ENCODE measurements around the gene UCKL1.

UCKL1 gene

GRCh38 chr20:63913768-63914167, 42.4 kb downstream of the UCKL1 start:
- Histone ChIP-seq H3K36me3 (ENCODE audit: control insufficient read depth in 1 of 2, insufficient read depth in 2 of 2, low read length in 2 of 2) (peaks cover 10 to 14% of the 10 kb centered on the region in 2 experiments), H3K79me1 (ENCODE audit: low read length) (no peaks in the 10 kb centered on the region), H3K27ac (ENCODE audit: low read depth, low read length) (no peak overlapping the region), H4K12ac (ENCODE audit: low read depth, low read length) (no peak overlapping the region), H2AFZ (ENCODE audit: insufficient read depth, low read length, poor library complexity) (no peak overlapping the region), H2BK120ac (ENCODE audit: insufficient read depth, low read length, poor library complexity) (no peak overlapping the region), H2BK12ac (ENCODE audit: low read length) (no peak overlapping the region), H4K91ac (ENCODE audit: low read depth, low read length) (no peak overlapping the region), H2AK5ac (ENCODE audit: low read length) (no peak overlapping the region), H2BK5ac (ENCODE audit: low read depth, low read length, poor library complexity) (peak overlapping the region; percentile 43), H4K8ac (ENCODE audit: low read depth, low read length) (no peak overlapping the region), H3K4me1 (ENCODE audit: control insufficient read depth in 1 of 2, insufficient read depth in 2 of 2, low read length in 2 of 2) (peaks cover 5% of the 10 kb centered on the region in 2 experiments), H3K9me3 (ENCODE audit: insufficient read depth, low read depth, low read length) (peaks cover 6% of the 10 kb centered on the region), H3K18ac (ENCODE audit: low read length) (no peak overlapping the region), H3K4me2 (ENCODE audit: low read length) (no peak overlapping the region), H3K27me3 (ENCODE audit: insufficient read depth, low read length) (no peaks in the 10 kb centered on the region), H3K14ac (ENCODE audit: low read length) (no peak overlapping the region), H3K79me2 (ENCODE audit: control insufficient read depth, insufficient read depth, low read length, poor library complexity) (peaks cover 16% of the 10 kb centered on the region), H3K4me3 (ENCODE audit: low read depth, low read length) (no peak overlapping the region), H3K9ac (ENCODE audit: low read length) (no peak overlapping the region), H3K23ac (ENCODE audit: low read length) (no peak overlapping the region), H3K4ac (ENCODE audit: low read depth, low read length) (peak overlapping the region; percentile 83)
- WGBS (ENCODE audit: extremely low coverage, insufficient coverage, insufficient read length): no CpG with 5 or more reads among the region's 12 CpGs
- DNase-seq: peak; percentile 55 to 60

GRCh38 chr20:63911176-63911575, 45.0 kb downstream of the UCKL1 start:
- Histone ChIP-seq H3K18ac (ENCODE audit: low read length) (no peak overlapping the region), H3K9me3 (ENCODE audit: insufficient read depth, low read depth, low read length) (peaks cover 4% of the 10 kb centered on the region), H3K4ac (ENCODE audit: low read depth, low read length) (peak overlapping the region; percentile 77), H3K36me3 (ENCODE audit: control insufficient read depth in 1 of 2, insufficient read depth in 2 of 2, low read length in 2 of 2) (peaks cover 5 to 7% of the 10 kb centered on the region in 2 experiments), H3K14ac (ENCODE audit: low read length) (no peak overlapping the region), H3K9ac (ENCODE audit: low read length) (no peak overlapping the region), H3K23ac (ENCODE audit: low read length) (no peak overlapping the region), H2AK5ac (ENCODE audit: low read length) (no peak overlapping the region), H4K8ac (ENCODE audit: low read depth, low read length) (no peak overlapping the region), H2BK5ac (ENCODE audit: low read depth, low read length, poor library complexity) (no peak overlapping the region), H3K79me1 (ENCODE audit: low read length) (no peaks in the 10 kb centered on the region), H4K91ac (ENCODE audit: low read depth, low read length) (no peak overlapping the region), H2BK12ac (ENCODE audit: low read length) (no peak overlapping the region), H4K12ac (ENCODE audit: low read depth, low read length) (no peak overlapping the region), H2AFZ (ENCODE audit: insufficient read depth, low read length, poor library complexity) (no peak overlapping the region), H3K4me1 (ENCODE audit: control insufficient read depth in 1 of 2, insufficient read depth in 2 of 2, low read length in 2 of 2) (peaks cover 5% of the 10 kb centered on the region in 2 experiments), H3K27me3 (ENCODE audit: insufficient read depth, low read length) (no peaks in the 10 kb centered on the region), H2BK120ac (ENCODE audit: insufficient read depth, low read length, poor library complexity) (no peak overlapping the region), H3K4me2 (ENCODE audit: low read length) (no peak overlapping the region), H3K27ac (ENCODE audit: low read depth, low read length) (no peak overlapping the region), H3K79me2 (ENCODE audit: control insufficient read depth, insufficient read depth, low read length, poor library complexity) (peaks cover 18% of the 10 kb centered on the region), H3K4me3 (ENCODE audit: low read depth, low read length) (no peak overlapping the region)
- no peak for DNase-seq
- no CpG with 5 or more reads among the region's 12 CpGs for WGBS (ENCODE audit: extremely low coverage, insufficient coverage, insufficient read length)

GRCh38 chr20:63908008-63908682, 48.1 kb downstream of the UCKL1 start:
- no peak overlapping the region for H3K18ac ChIP-seq (ENCODE audit: low read length)
- no peak overlapping the region for H2AFZ ChIP-seq (ENCODE audit: insufficient read depth, low read length, poor library complexity)
- no peak overlapping the region for H4K12ac ChIP-seq (ENCODE audit: low read depth, low read length)
- H3K79me1 ChIP-seq (ENCODE audit: low read length): no peaks in the 10 kb centered on the region
- H3K14ac ChIP-seq (ENCODE audit: low read length): no peak overlapping the region
- no peak overlapping the region for H2BK12ac ChIP-seq (ENCODE audit: low read length)
- H3K9ac ChIP-seq (ENCODE audit: low read length): no peak overlapping the region
- H4K8ac ChIP-seq (ENCODE audit: low read depth, low read length): no peak overlapping the region
- H2AK5ac ChIP-seq (ENCODE audit: low read length): no peak overlapping the region
- no peak overlapping the region for H3K4me3 ChIP-seq (ENCODE audit: low read depth, low read length)
- no peaks in the 10 kb centered on the region for H3K9me3 ChIP-seq (ENCODE audit: insufficient read depth, low read depth, low read length)
- peak overlapping the region; percentile 41 for H3K4ac ChIP-seq (ENCODE audit: low read depth, low read length)
- peaks cover 15% of the 10 kb centered on the region for H3K79me2 ChIP-seq (ENCODE audit: control insufficient read depth, insufficient read depth, low read length, poor library complexity)
- no peak overlapping the region for H2BK120ac ChIP-seq (ENCODE audit: insufficient read depth, low read length, poor library complexity)
- peaks cover 0 to 3% of the 10 kb centered on the region in 2 experiments for H3K36me3 ChIP-seq (ENCODE audit: control insufficient read depth in 1 of 2, insufficient read depth in 2 of 2, low read length in 2 of 2)
- no peak for DNase-seq
- H3K27me3 ChIP-seq (ENCODE audit: insufficient read depth, low read length): no peaks in the 10 kb centered on the region
- H3K27ac ChIP-seq (ENCODE audit: low read depth, low read length): no peak overlapping the region
- no peaks in the 10 kb centered on the region for H3K4me1 ChIP-seq (ENCODE audit: control insufficient read depth in 1 of 2, insufficient read depth in 2 of 2, low read length in 2 of 2)
- H4K91ac ChIP-seq (ENCODE audit: low read depth, low read length): no peak overlapping the region
- WGBS (ENCODE audit: extremely low coverage, insufficient coverage, insufficient read length): no CpG with 5 or more reads among the region's 16 CpGs
- H2BK5ac ChIP-seq (ENCODE audit: low read depth, low read length, poor library complexity): no peak overlapping the region
- no peak overlapping the region for H3K23ac ChIP-seq (ENCODE audit: low read length)
- H3K4me2 ChIP-seq (ENCODE audit: low read length): no peak overlapping the region

GRCh38 chr20:63903796-63904561, 52.2 kb downstream of the UCKL1 start:
- Histone ChIP-seq H3K9me3 (ENCODE audit: insufficient read depth, low read depth, low read length) (no peaks in the 10 kb centered on the region), H3K79me1 (ENCODE audit: low read length) (no peaks in the 10 kb centered on the region), H3K14ac (ENCODE audit: low read length) (no peak overlapping the region), H2BK12ac (ENCODE audit: low read length) (no peak overlapping the region), H3K23ac (ENCODE audit: low read length) (no peak overlapping the region), H2BK5ac (ENCODE audit: low read depth, low read length, poor library complexity) (no peak overlapping the region), H3K79me2 (ENCODE audit: control insufficient read depth, insufficient read depth, low read length, poor library complexity) (peaks cover 7% of the 10 kb centered on the region), H4K8ac (ENCODE audit: low read depth, low read length) (no peak overlapping the region), H3K36me3 (ENCODE audit: control insufficient read depth in 1 of 2, insufficient read depth in 2 of 2, low read length in 2 of 2) (peaks cover 3 to 7% of the 10 kb centered on the region in 2 experiments), H4K12ac (ENCODE audit: low read depth, low read length) (no peak overlapping the region), H3K27me3 (ENCODE audit: insufficient read depth, low read length) (no peaks in the 10 kb centered on the region), H2BK120ac (ENCODE audit: insufficient read depth, low read length, poor library complexity) (no peak overlapping the region), H2AK5ac (ENCODE audit: low read length) (no peak overlapping the region), H3K9ac (ENCODE audit: low read length) (no peak overlapping the region), H3K4me1 (ENCODE audit: control insufficient read depth in 1 of 2, insufficient read depth in 2 of 2, low read length in 2 of 2) (no peaks in the 10 kb centered on the region), H3K4me3 (ENCODE audit: low read depth, low read length) (no peak overlapping the region), H4K91ac (ENCODE audit: low read depth, low read length) (no peak overlapping the region), H3K4me2 (ENCODE audit: low read length) (no peak overlapping the region), H3K18ac (ENCODE audit: low read length) (no peak overlapping the region), H2AFZ (ENCODE audit: insufficient read depth, low read length, poor library complexity) (no peak overlapping the region), H3K4ac (ENCODE audit: low read depth, low read length) (peak overlapping the region; percentile 34), H3K27ac (ENCODE audit: low read depth, low read length) (no peak overlapping the region)
- no CpG with 5 or more reads among the region's 11 CpGs for WGBS (ENCODE audit: extremely low coverage, insufficient coverage, insufficient read length)
- no peak for DNase-seq
